IMR-90 (cell line): ENCODE results near the gene PLCB3. TPM values are rescaled to one million over a fixed set of nuclear protein-coding genes. Genes with fewer than 3 reads are reported as not detected.

Experiments used
- ATAC-seq: fragments of 200-7000 bp; cut with Tn5 transposase; 2 replicates; pipeline ENCODE4 v1.9.1; 2020; ENCODE audit warnings: low read depth, mild to moderate bottlenecking, moderate library complexity
- BruUV-seq: library from RNA; stranded (reverse); fragments of 400-500 nt; replicated peaks from 2 replicates; lab custom pipeline; 2021; lab: Mats Ljungman, UMichigan
- CTCF ChIA-PET: fragments of 300-600 bp; formaldehyde crosslinking; extraction: SDS; loops from one replicate; lab custom pipeline; 2021; ENCODE audit warnings: antibody characterized with exemption; lab: Yijun Ruan, JAX
- POLR2A ChIA-PET: fragments of 300-600 bp; sonication (Branson Sonifier 250); formaldehyde crosslinking; loops from one replicate; lab custom pipeline; 2022; ENCODE audit warnings: antibody characterized with exemption; ENCODE audit not compliant: unreplicated experiment; lab: Charles Lee
- DNase-seq: peaks from one replicate; pipeline ENCODE4 v3.0.0; 2013
- H2AFZ ChIP-seq: replicated peaks from 2 replicates; pipeline ENCODE3; 2013; ENCODE audit warnings: low read length, mild to moderate bottlenecking; ENCODE audit not compliant: poor library complexity
- H2AK5ac ChIP-seq: 2 replicates; pipeline ENCODE4 v1.6.1; 2013; ENCODE audit warnings: low read depth, low read length, inconsistent platforms
- H2AK9ac ChIP-seq: replicated peaks from 2 replicates; pipeline ENCODE3; 2013; ENCODE audit warnings: mild to moderate bottlenecking, low read depth, low read length, moderate library complexity; ENCODE audit not compliant: poor library complexity
- H2BK120ac ChIP-seq: 2 replicates; pipeline ENCODE4 v1.6.1; 2013; ENCODE audit warnings: low read depth, low read length, inconsistent platforms
- H2BK15ac ChIP-seq: 3 replicates; pipeline ENCODE4 v1.6.1; 2013; ENCODE audit warnings: low read depth, low read length, inconsistent platforms
- H2BK20ac ChIP-seq: 2 replicates; pipeline ENCODE4 v1.6.1; 2013; ENCODE audit warnings: low read depth, mild to moderate bottlenecking, inconsistent platforms, low read length, moderate library complexity
- H2BK5ac ChIP-seq: 2 replicates; pipeline ENCODE4 v1.6.1; 2013; ENCODE audit warnings: mild to moderate bottlenecking, low read depth, low read length, inconsistent platforms; ENCODE audit not compliant: poor library complexity, severe bottlenecking
- H3K14ac ChIP-seq: replicated peaks from 2 replicates; pipeline ENCODE4 v1.6.1; 2013; ENCODE audit warnings: low read depth, low read length, inconsistent platforms
- H3K18ac ChIP-seq: 2 replicates; pipeline ENCODE4 v1.6.1; 2013; ENCODE audit warnings: low read depth, low read length, control low read depth
- H3K23ac ChIP-seq: 2 replicates; pipeline ENCODE4 v1.6.1; 2013; ENCODE audit warnings: low read depth, low read length, inconsistent platforms
- H3K27ac ChIP-seq: 2 replicates; pipeline ENCODE4 v1.5.1; 2013; ENCODE audit warnings: mild to moderate bottlenecking, control low read depth, low read length; ENCODE audit not compliant: insufficient read depth
- H3K27me3 ChIP-seq: 2 replicates; pipeline ENCODE4 v1.6.1; 2013; ENCODE audit warnings: low read length; ENCODE audit not compliant: control insufficient read depth, insufficient read depth
- H3K36me3 ChIP-seq: 2 replicates; pipeline ENCODE4 v1.6.1; 2013; ENCODE audit warnings: low read length, mixed read lengths; ENCODE audit not compliant: control insufficient read depth, insufficient read depth
- H3K4ac ChIP-seq: 2 replicates; pipeline ENCODE4 v1.6.1; 2013; ENCODE audit warnings: low read depth, low read length, inconsistent platforms
- H3K4me1 ChIP-seq: 2 replicates; pipeline ENCODE4 v1.6.1; 2013; ENCODE audit warnings: low read length, mixed read lengths; ENCODE audit not compliant: control insufficient read depth, insufficient read depth
- H3K4me2 ChIP-seq: 2 replicates; pipeline ENCODE4 v1.6.1; 2013; ENCODE audit warnings: low read depth, mild to moderate bottlenecking, control low read depth, low read length, moderate library complexity
- H3K4me3 ChIP-seq: 2 replicates; pipeline ENCODE4 v1.5.1; 2013; ENCODE audit warnings: low read depth, mild to moderate bottlenecking, control low read depth, low read length, moderate library complexity; ENCODE audit not compliant: insufficient read depth
- H3K56ac ChIP-seq: 2 replicates; pipeline ENCODE4 v1.6.1; 2013; ENCODE audit warnings: low read length, inconsistent platforms; ENCODE audit not compliant: insufficient read depth; ENCODE audit errors: extremely low read depth
- H3K79me1 ChIP-seq, 2 experiments: 2 replicates each; pipeline ENCODE4 v1.6.1; 2013; ENCODE audit warnings: low read length in 2 of 2, inconsistent platforms in 1 of 2, low read depth in 1 of 2
- H3K9ac ChIP-seq: 2 replicates; pipeline ENCODE4 v1.6.1; 2013; ENCODE audit warnings: low read depth, low read length, control low read depth
- H3K9me1 ChIP-seq: 2 replicates; pipeline ENCODE4 v1.6.1; 2013; ENCODE audit warnings: low read length, inconsistent platforms; ENCODE audit not compliant: insufficient read depth
- H3K9me3 ChIP-seq: 2 replicates; pipeline ENCODE4 v1.6.1; 2013; ENCODE audit warnings: low read length; ENCODE audit not compliant: control insufficient read depth, insufficient read depth
- H4K20me1 ChIP-seq: 2 replicates; pipeline ENCODE4 v1.6.1; 2013; ENCODE audit warnings: low read length, inconsistent platforms; ENCODE audit not compliant: insufficient read depth
- H4K5ac ChIP-seq: 2 replicates; pipeline ENCODE4 v1.6.1; 2013; ENCODE audit warnings: mild to moderate bottlenecking, low read depth, low read length, control low read depth
- H4K8ac ChIP-seq, 2 experiments: 2 replicates each; pipeline ENCODE4 v1.6.1; 2013; ENCODE audit warnings: low read depth in 2 of 2, low read length in 2 of 2, control low read depth in 1 of 2, inconsistent platforms in 1 of 2
- H4K91ac ChIP-seq: 2 replicates; pipeline ENCODE4 v1.6.1; 2013; ENCODE audit warnings: low read depth, low read length, inconsistent platforms; ENCODE audit not compliant: insufficient read depth
- BHLHE40 ChIP-seq: fragments of 150-350 bp; IDR thresholded peaks from 2 replicates; pipeline ENCODE4 v1.6.1; 2016; ENCODE audit warnings: mild to moderate bottlenecking, low read depth, low read length
- CEBPB ChIP-seq: IDR thresholded peaks from 2 replicates; pipeline ENCODE4 v1.6.1; 2012; ENCODE audit warnings: low read depth, low read length, improper control_type of control experiment
- CHD1 ChIP-seq: IDR thresholded peaks from 2 replicates; pipeline ENCODE4 v1.6.1; 2012; ENCODE audit warnings: low read depth, low read length, improper control_type of control experiment
- CTCF ChIP-seq: conservative IDR thresholded peaks from 2 replicates; pipeline ENCODE4 v1.5.1; 2012; ENCODE audit warnings: mild to moderate bottlenecking, low read depth, low read length, improper control_type of control experiment
- ELK1 ChIP-seq: fragments of 150-350 bp; IDR thresholded peaks from 2 replicates; pipeline ENCODE4 v1.6.1; 2016; ENCODE audit warnings: low read depth, mild to moderate bottlenecking, low read length, moderate library complexity, borderline replicate concordance
- FOS ChIP-seq: fragments of 150-350 bp; IDR thresholded peaks from 2 replicates; pipeline ENCODE4 v1.6.1; 2016; ENCODE audit warnings: low read depth, low read length
- MAFK ChIP-seq: IDR thresholded peaks from 2 replicates; pipeline ENCODE4 v1.6.1; 2012; ENCODE audit warnings: low read depth, low read length, improper control_type of control experiment
- MAZ ChIP-seq: IDR thresholded peaks from 2 replicates; pipeline ENCODE4 v1.6.1; 2012; ENCODE audit warnings: low read depth, mild to moderate bottlenecking, low read length, improper control_type of control experiment, moderate library complexity, borderline replicate concordance
- MXI1 ChIP-seq: IDR thresholded peaks from 2 replicates; pipeline ENCODE4 v1.6.1; 2012; ENCODE audit warnings: low read depth, mild to moderate bottlenecking, low read length, moderate library complexity, borderline replicate concordance
- NFE2L2 ChIP-seq: fragments of 150-350 bp; IDR thresholded peaks from 2 replicates; pipeline ENCODE4 v1.6.1; 2016; ENCODE audit warnings: low read depth, mild to moderate bottlenecking, low read length
- POLR2A ChIP-seq: IDR thresholded peaks from 2 replicates; pipeline ENCODE4 v1.6.1; 2012; ENCODE audit warnings: mild to moderate bottlenecking, low read depth, low read length
- RAD21 ChIP-seq: IDR thresholded peaks from 2 replicates; pipeline ENCODE4 v1.6.1; 2012; ENCODE audit warnings: low read length, improper control_type of control experiment
- RCOR1 ChIP-seq: IDR thresholded peaks from 2 replicates; pipeline ENCODE4 v1.6.1; 2012; ENCODE audit warnings: mild to moderate bottlenecking, low read length, improper control_type of control experiment; ENCODE audit not compliant: insufficient replicate concordance
- RFX5 ChIP-seq: IDR thresholded peaks from 2 replicates; pipeline ENCODE4 v1.8.0; 2012; ENCODE audit warnings: low read depth, mild to moderate bottlenecking, low read length, moderate library complexity
- SMC3 ChIP-seq: fragments of 150-350 bp; IDR thresholded peaks from 2 replicates; pipeline ENCODE4 v1.6.1; 2016; ENCODE audit warnings: low read depth, mild to moderate bottlenecking, antibody characterized with exemption, low read length, moderate library complexity
- USF2 ChIP-seq: fragments of 150-350 bp; IDR thresholded peaks from 2 replicates; pipeline ENCODE4 v1.6.1; 2017; ENCODE audit warnings: mild to moderate bottlenecking, antibody characterized with exemption, low read length, low read depth
- WGBS, 2 experiments: methylation state at CpG; one replicate each; pipeline versions ENCODE4 v1.1.5 to v1.1.7; 2013; ENCODE audit warnings: missing lambda C conversion rate in 2 of 2; ENCODE audit not compliant: insufficient read length in 1 of 2; ENCODE audit errors: extremely low coverage in 2 of 2; 5-methylcytosine and 5-hydroxymethylcytosine counted together
- dilution Hi-C: fragments of 300-500 bp; cut with HindIII; formaldehyde crosslinking; loops from one replicate; pipeline ENCODE4 v1.14.3; 2018; ENCODE audit warnings: low sequenced_read_pairs; ENCODE audit not compliant: unreplicated experiment
- in situ Hi-C: fragments of 300-500 bp; cut with MboI; formaldehyde crosslinking; loops from 3 replicates; pipeline ENCODE4 v1.14.3; 2019; ENCODE audit warnings: low sequenced_read_pairs, inconsistent platforms, mixed read lengths
- intact Hi-C: fragments of 100-400 bp; cut with micrococcal nuclease; formaldehyde crosslinking; loops from 2 replicates; pipeline ENCODE4 v1.10.0; 2022
- polyA plus RNA-seq, 3 experiments: library from polyadenylated mRNA; depleted of rRNA; stranded (reverse); fragments of >200 nt; gene quantifications; 2 replicates each; pipeline ENCODE4 v1.2.3, GENCODE V29; 2012; ENCODE audit warnings: low replicate concordance in 1 of 3
- total RNA-seq: library from RNA; depleted of rRNA; stranded (reverse); fragments of >200 nt; gene quantifications from 2 replicates; pipeline ENCODE4 v1.2.3, GENCODE V29; 2012

The PLCB3 gene
- total and polyA plus RNA-seq, 2 of the 4 experiments (the other 2 are of a cell fraction): 23.9 to 24.9 TPM

GRCh38 chr11:64254326-64254725, 3.0 kb downstream of the PLCB3 start:
- peaks cover 5% of the 10 kb centered on the region; the same call in 1 of the 2 replicates for H4K20me1 ChIP-seq
- H2BK5ac ChIP-seq: no peak overlapping the region
- no peak overlapping the region for H3K4me3 ChIP-seq
- no peak overlapping the region for H3K14ac ChIP-seq
- H3K18ac ChIP-seq: no peak overlapping the region
- H2AK9ac ChIP-seq: no peak overlapping the region
- no peak overlapping the region for H3K23ac ChIP-seq
- no peak overlapping the region for H4K91ac ChIP-seq
- H3K4ac ChIP-seq: no peak overlapping the region
- H2BK120ac ChIP-seq: no peak overlapping the region
- no peak overlapping the region for H3K9ac ChIP-seq
- H3K27ac ChIP-seq: no peak overlapping the region
- peaks cover 10 to 65% of the 10 kb centered on the region in 2 experiments for H3K79me1 ChIP-seq
- no peak for DNase-seq
- no peak overlapping the region for H2BK15ac ChIP-seq
- H3K9me1 ChIP-seq: no peaks in the 10 kb centered on the region
- intact Hi-C loops (no loop called here), dilution Hi-C loops (no loop called here), in situ Hi-C loops (no loop called here)
- H2BK20ac ChIP-seq: no peak overlapping the region
- no peak for ATAC-seq
- peaks cover 10% of the 10 kb centered on the region for H3K4me1 ChIP-seq
- no peak overlapping the region for H2AFZ ChIP-seq
- no peak overlapping the region for H3K4me2 ChIP-seq
- CTCF ChIA-PET: interaction anchor here (0.6 kb wide), 1 partner anchor 555 kb away, joined by 3 read pairs; no protein-coding TSS in a partner anchor
- no peaks in the 10 kb centered on the region for H3K27me3 ChIP-seq
- POLR2A ChIA-PET: no interaction called here
- H4K8ac ChIP-seq: no peak overlapping the region
- no peak overlapping the region for H3K56ac ChIP-seq
- no TSS peak for BruUV-seq
- TF ChIP-seq BHLHE40 (no peak), NFE2L2 (no peak), MAZ (no peak), CHD1 (no peak), SMC3 (no peak), MXI1 (no peak), CEBPB (no peak), ELK1 (no peak), RAD21 (no peak), CTCF (no peak), RFX5 (no peak), RCOR1 (no peak), FOS (no peak), USF2 (no peak), MAFK (no peak), POLR2A (no peak)
- no peaks in the 10 kb centered on the region for H3K9me3 ChIP-seq
- H3K36me3 ChIP-seq: peaks cover 33% of the 10 kb centered on the region
- WGBS, 2 experiments: no CpG with 5 or more reads among the region's 7 CpGs
- no peak overlapping the region for H4K5ac ChIP-seq
- H2AK5ac ChIP-seq: no peak overlapping the region
